Measurements from ENCODE around the gene GREB1.

The GREB1 gene

GRCh38 chr2:11597538-11598225 lies 63.8 kb downstream of the GREB1 start:
- TF ChIP-seq CTCF (IDR thresholded peaks at IDR 0.05; ENCODE audit: low read length), result no peak
- no peak for TF ChIP-seq EZH2 (IDR thresholded peaks at IDR 0.05; ENCODE audit: borderline replicate concordance, low read length)
- no peak overlapping the region for H2AFZ ChIP-seq (ENCODE audit: low read length)
- H3K4me1 ChIP-seq (ENCODE audit: insufficient read depth, low read length, severe bottlenecking), result no peaks in the 10 kb centered on the region
- H3K27ac ChIP-seq (ENCODE audit: low read depth, low read length, poor library complexity, severe bottlenecking), result no peak overlapping the region
- H3K4me2 ChIP-seq (ENCODE audit: low read length), result no peak overlapping the region
- H3K9me2 ChIP-seq (ENCODE audit: low read depth, low read length), result no peaks in the 10 kb centered on the region
- H3K36me3 ChIP-seq (ENCODE audit: insufficient read depth, low read length), result peaks cover 8% of the 10 kb centered on the region
- H3K4me3 ChIP-seq (ENCODE audit: low read depth, low read length, poor library complexity, severe bottlenecking), result no peak overlapping the region
- H4K20me1 ChIP-seq (ENCODE audit: insufficient read depth, low read length), result no peaks in the 10 kb centered on the region
- no peaks in the 10 kb centered on the region for H3K9me3 ChIP-seq (ENCODE audit: low read length)
- no peak overlapping the region for H3K9ac ChIP-seq (ENCODE audit: low read length)
- no peaks in the 10 kb centered on the region for H3K79me2 ChIP-seq (ENCODE audit: insufficient read depth, low read length)
- H3K27me3 ChIP-seq (ENCODE audit: insufficient read depth, low read length), result no peaks in the 10 kb centered on the region
- H3F3A ChIP-seq (ENCODE audit: insufficient read depth, low read length), result no peaks in the 10 kb centered on the region

DNA sequence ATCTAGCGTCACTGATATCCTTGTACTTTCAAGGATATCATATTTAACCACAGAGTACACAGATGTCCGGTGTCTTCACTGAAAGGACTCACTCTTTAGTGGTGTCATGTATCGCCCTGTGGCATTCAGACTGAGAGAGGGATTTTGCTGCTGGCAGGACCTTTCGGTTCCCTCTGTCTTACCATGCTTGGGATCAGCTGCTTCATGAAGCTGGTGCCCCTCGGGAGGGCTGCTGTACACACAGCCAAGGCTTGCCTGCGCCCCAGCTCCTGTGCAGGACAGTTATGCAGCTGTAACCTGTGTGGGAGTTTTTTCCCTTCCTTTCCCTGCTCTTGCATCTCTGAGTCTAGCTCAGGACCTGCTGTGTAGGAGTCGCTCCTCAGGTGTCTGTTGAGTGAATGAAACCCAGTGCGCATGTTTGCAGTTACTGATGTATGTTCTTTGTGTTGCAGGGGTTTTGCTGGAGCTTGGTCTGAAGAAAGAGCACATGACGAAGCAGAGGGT lies 64.4 kb downstream of the GREB1 start:
- no peak overlapping the region for H3K4me2 ChIP-seq (ENCODE audit: low read length)
- H2AFZ ChIP-seq (ENCODE audit: low read length), result no peak overlapping the region
- no peak for TF ChIP-seq CTCF (IDR thresholded peaks at IDR 0.05; ENCODE audit: low read length)
- no peaks in the 10 kb centered on the region for H3K9me2 ChIP-seq (ENCODE audit: low read depth, low read length)
- H3F3A ChIP-seq (ENCODE audit: insufficient read depth, low read length), result no peaks in the 10 kb centered on the region
- no peaks in the 10 kb centered on the region for H3K4me1 ChIP-seq (ENCODE audit: insufficient read depth, low read length, severe bottlenecking)
- H3K36me3 ChIP-seq (ENCODE audit: insufficient read depth, low read length), result peaks cover 8% of the 10 kb centered on the region
- no peaks in the 10 kb centered on the region for H4K20me1 ChIP-seq (ENCODE audit: insufficient read depth, low read length)
- no peaks in the 10 kb centered on the region for H3K79me2 ChIP-seq (ENCODE audit: insufficient read depth, low read length)
- no peak overlapping the region for H3K4me3 ChIP-seq (ENCODE audit: low read depth, low read length, poor library complexity, severe bottlenecking)
- H3K9ac ChIP-seq (ENCODE audit: low read length), result no peak overlapping the region
- H3K27me3 ChIP-seq (ENCODE audit: insufficient read depth, low read length), result no peaks in the 10 kb centered on the region
- H3K27ac ChIP-seq (ENCODE audit: low read depth, low read length, poor library complexity, severe bottlenecking), result no peak overlapping the region
- H3K9me3 ChIP-seq (ENCODE audit: low read length), result no peaks in the 10 kb centered on the region

DNA sequence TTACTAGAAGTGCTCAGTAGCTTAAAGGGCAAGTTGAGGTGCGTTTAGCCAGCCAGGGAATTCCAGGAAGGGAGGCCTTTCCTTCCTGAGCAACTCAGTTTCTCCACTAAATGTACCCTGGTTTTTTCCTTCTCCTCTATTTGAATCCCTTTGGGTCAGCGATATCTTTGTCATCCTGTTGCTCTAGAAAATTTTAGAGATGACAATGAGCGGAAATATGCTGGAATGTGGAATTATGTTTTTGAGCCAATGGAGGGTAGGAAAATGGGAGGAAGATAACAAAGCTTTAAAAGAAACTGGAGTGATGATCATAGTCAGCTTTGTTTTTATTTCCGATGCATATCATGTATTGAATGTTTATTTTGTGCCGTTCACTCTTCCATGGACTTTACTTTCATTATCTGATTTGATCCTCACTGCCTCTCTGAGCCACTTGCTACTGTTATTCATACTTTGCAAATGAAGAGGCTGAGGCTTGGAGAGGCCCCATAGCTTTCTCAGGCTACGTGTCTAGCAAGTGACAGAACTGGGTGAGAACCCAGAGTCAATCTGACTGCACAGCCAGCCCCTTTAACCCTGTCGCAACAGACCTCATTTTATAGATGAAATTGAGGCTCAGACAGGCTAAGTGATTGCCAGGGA lies 68.8 kb downstream of the GREB1 start:
- Histone ChIP-seq H3K79me2 (ENCODE audit: insufficient read depth, low read length) (no peaks in the 10 kb centered on the region), H2AFZ (ENCODE audit: low read length) (no peak overlapping the region), H4K20me1 (ENCODE audit: insufficient read depth, low read length) (no peaks in the 10 kb centered on the region), H3K9me3 (ENCODE audit: low read length) (no peaks in the 10 kb centered on the region), H3K4me1 (ENCODE audit: insufficient read depth, low read length, severe bottlenecking) (no peaks in the 10 kb centered on the region), H3K27ac (ENCODE audit: low read depth, low read length, poor library complexity, severe bottlenecking) (no peak overlapping the region), H3K27me3 (ENCODE audit: insufficient read depth, low read length) (no peaks in the 10 kb centered on the region), H3K4me2 (ENCODE audit: low read length) (no peak overlapping the region), H3F3A (ENCODE audit: insufficient read depth, low read length) (no peaks in the 10 kb centered on the region), H3K9ac (ENCODE audit: low read length) (no peak overlapping the region), H3K36me3 (ENCODE audit: insufficient read depth, low read length) (peaks cover 8% of the 10 kb centered on the region), H3K4me3 (ENCODE audit: low read depth, low read length, poor library complexity, severe bottlenecking) (no peak overlapping the region), H3K9me2 (ENCODE audit: low read depth, low read length) (no peaks in the 10 kb centered on the region)
- no peak for TF ChIP-seq CTCF (IDR thresholded peaks at IDR 0.05; ENCODE audit: low read length)
- TF ChIP-seq EZH2 (IDR thresholded peaks at IDR 0.05; ENCODE audit: borderline replicate concordance, low read length), result no peak
